ENCODE results near the gene FAM13C. TPM values are rescaled to one million over a fixed set of nuclear protein-coding genes. Genes with fewer than 3 reads are reported as not detected.

FAM13C gene
- total RNA-seq, 4 donors from 2014 or later = 5.0 to 18.5 (median 9.7) TPM

DNA sequence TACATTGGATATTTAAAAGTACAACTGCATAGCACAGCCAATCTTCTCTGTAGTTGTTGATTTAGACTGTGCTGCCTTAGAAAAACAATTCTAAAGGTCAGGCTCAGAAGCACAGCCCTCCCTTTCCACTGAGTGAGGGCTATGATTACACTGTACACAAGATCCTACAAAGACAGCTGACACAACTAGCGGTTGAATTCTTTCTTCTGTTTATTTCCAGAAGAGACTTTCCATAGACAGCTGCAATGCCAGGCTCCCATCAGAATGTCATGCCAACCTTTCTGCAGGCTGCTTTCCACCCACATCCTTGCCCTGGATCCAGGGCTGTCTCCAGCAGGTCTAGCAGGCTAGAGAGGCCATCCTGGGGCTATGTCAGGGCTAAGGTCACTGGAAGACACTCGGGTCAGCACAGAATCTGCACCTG is 39.3 kb downstream of the FAM13C start:
- DNase-seq (ENCODE audit: low spot score in 2 of 2) = no peak
- intact Hi-C loops (cut with DNase I; ENCODE audit: low total_unique reads) = no loop called here
- no peak overlapping the region for H3K4me3 ChIP-seq (ENCODE audit: low read depth, poor library complexity, severe bottlenecking)
- TF ChIP-seq, protein P1, sequence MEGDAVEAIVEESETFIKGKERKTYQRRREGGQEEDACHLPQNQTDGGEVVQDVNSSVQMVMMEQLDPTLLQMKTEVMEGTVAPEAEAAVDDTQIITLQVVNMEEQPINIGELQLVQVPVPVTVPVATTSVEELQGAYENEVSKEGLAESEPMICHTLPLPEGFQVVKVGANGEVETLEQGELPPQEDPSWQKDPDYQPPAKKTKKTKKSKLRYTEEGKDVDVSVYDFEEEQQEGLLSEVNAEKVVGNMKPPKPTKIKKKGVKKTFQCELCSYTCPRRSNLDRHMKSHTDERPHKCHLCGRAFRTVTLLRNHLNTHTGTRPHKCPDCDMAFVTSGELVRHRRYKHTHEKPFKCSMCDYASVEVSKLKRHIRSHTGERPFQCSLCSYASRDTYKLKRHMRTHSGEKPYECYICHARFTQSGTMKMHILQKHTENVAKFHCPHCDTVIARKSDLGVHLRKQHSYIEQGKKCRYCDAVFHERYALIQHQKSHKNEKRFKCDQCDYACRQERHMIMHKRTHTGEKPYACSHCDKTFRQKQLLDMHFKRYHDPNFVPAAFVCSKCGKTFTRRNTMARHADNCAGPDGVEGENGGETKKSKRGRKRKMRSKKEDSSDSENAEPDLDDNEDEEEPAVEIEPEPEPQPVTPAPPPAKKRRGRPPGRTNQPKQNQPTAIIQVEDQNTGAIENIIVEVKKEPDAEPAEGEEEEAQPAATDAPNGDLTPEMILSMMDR (IDR thresholded peaks at IDR 0.05) = no peak
- TF ChIP-seq POLR2A (IDR thresholded peaks at IDR 0.05) = no peak
- 83 to 89% methylated on average over 2 of the region's 2 CpGs for WGBS, 2 donors

DNA sequence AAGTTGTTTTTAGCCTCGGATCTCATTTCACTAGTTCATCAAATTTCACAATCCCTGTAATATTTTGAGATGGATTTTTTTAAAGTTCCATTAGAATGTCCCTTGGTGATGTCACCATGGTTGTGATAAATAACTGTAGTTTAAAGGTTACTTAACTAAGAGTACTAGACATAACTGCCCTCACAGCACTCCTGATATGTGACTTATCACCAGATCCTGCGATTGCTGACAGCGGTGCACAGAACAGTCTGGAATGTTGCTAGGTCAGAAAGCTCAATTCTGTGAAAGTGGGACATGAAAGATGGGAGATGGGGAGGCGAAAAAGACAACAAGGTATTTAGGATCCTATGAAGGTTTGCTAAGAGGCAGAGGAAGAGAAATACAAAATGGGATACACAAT is 40.2 kb downstream of the FAM13C start:
- TF ChIP-seq, protein P1 (IDR thresholded peaks at IDR 0.05) = no peak
- TF ChIP-seq POLR2A (IDR thresholded peaks at IDR 0.05) = no peak
- no peak overlapping the region for H3K4me3 ChIP-seq (ENCODE audit: low read depth, poor library complexity, severe bottlenecking)
- DNase-seq (ENCODE audit: low spot score in 2 of 2) = no peak
- 88 to 98% methylated on average over 4 of the region's 4 CpGs for WGBS, 2 donors
- intact Hi-C loops (cut with DNase I; ENCODE audit: low total_unique reads) = no loop called here

DNA sequence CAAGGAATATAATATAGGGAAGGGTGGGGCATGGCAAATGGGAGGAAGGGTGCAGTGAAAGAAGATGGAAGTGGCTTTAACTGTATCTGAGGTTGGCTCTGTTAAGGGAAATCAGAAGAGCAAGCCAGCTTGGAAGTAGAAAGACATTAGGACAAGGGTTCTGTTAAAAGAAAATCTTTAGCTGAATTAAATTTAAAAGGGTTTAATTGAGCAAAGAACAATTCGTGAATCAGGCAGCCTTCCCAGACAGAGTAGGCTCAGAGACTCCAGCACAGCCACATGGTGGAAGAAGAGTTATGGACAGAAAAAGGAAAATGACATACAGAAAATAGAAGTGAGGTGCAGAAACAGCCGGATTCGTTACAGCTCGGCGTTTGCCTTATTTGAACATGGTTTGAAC is 42.0 kb downstream of the FAM13C start:
- H3K4me3 ChIP-seq (ENCODE audit: low read depth, poor library complexity, severe bottlenecking) = no peak overlapping the region
- no peak for DNase-seq (ENCODE audit: low spot score in 2 of 2)
- TF ChIP-seq, protein P1 (IDR thresholded peaks at IDR 0.05) = no peak
- no peak for TF ChIP-seq POLR2A (IDR thresholded peaks at IDR 0.05)
- WGBS, 2 donors = 83 to 92% methylated on average over 5 of the region's 5 CpGs
- intact Hi-C loops (cut with DNase I; ENCODE audit: low total_unique reads) = no loop called here

DNA sequence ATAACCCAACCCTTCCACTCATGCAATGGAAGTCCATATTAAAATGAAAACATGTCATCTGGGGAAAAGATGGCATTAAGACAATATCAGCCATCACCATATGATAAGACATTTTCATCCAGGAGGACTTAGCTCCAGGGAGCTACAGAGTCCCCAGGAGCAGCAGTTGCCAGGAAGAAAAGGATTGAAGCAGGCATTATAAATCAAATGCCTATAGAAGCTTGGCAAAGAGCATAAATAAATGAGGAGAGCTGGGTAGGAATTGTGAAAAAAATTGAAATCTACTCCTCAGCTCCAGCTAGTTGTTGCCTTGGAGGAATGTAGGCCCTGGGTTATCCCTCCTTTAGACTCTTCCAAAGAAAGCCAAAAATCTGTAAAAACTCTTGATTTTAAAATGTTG is 42.5 kb downstream of the FAM13C start:
- no peak for TF ChIP-seq POLR2A (IDR thresholded peaks at IDR 0.05)
- TF ChIP-seq, protein P1 (IDR thresholded peaks at IDR 0.05) = no peak
- no peak overlapping the region for H3K4me3 ChIP-seq (ENCODE audit: low read depth, poor library complexity, severe bottlenecking)
- intact Hi-C loops (cut with DNase I; ENCODE audit: low total_unique reads) = no loop called here
- no peak for DNase-seq (ENCODE audit: low spot score in 2 of 2)

DNA sequence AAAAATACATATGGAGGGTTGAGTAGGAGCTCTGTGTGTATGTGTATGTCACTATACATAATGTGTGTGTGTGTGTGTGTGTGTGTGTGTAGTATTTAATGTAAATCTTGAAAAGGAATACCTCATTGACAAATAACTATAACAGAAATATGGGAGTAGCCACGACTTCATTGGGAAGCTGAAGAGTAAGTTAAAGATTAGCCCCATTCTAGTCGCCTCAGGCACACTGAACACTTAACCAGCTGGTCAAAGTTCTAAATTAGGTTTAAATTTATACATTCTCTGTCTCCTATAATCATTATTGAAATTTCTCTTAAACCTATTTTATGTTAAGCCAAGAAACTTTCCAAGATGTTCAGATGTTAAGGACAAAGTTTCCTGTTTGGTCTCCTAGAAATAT is 45.3 kb downstream of the FAM13C start:
- no peak overlapping the region for H3K4me3 ChIP-seq (ENCODE audit: low read depth, poor library complexity, severe bottlenecking)
- intact Hi-C loops (cut with DNase I; ENCODE audit: low total_unique reads) = no loop called here
- TF ChIP-seq POLR2A (IDR thresholded peaks at IDR 0.05) = no peak
- TF ChIP-seq, protein P1 (IDR thresholded peaks at IDR 0.05) = no peak
- 85 to 92% methylated on average over 2 of the region's 2 CpGs for WGBS, 2 donors
- no peak for DNase-seq (ENCODE audit: low spot score in 2 of 2)

DNA sequence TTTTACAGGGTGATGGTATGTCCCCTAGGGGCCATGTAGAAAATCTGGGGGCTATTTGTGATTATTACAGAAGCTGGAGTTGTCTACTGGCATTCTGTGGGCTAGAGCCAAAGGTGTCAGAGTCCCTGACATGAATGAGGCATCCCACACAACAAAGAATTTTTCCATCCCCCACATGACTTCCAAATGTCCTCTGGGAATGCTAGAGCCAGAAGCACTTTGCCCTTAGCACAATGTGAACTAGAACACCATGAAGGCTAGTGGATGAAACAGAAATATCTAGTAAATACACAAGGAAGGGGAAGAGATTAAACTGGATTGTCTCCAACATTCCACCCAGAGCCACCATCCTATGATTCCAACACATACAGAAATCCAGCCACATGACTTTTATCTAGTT is 46.9 kb downstream of the FAM13C start:
- no peak for TF ChIP-seq POLR2A (IDR thresholded peaks at IDR 0.05)
- TF ChIP-seq, protein P1 (IDR thresholded peaks at IDR 0.05) = no peak
- H3K4me3 ChIP-seq (ENCODE audit: low read depth, poor library complexity, severe bottlenecking) = no peak overlapping the region
- intact Hi-C loops (cut with DNase I; ENCODE audit: low total_unique reads) = no loop called here
- no peak for DNase-seq (ENCODE audit: low spot score in 2 of 2)
